Ureter (tissue), 1 donor: Measurements from ENCODE around the gene NRP1. TPM values are rescaled to one million over a fixed set of nuclear protein-coding genes. Genes with fewer than 3 reads are reported as not detected.
"Not testable (repeated sequence)": the region's sequence is repeated elsewhere in the genome, so short reads cannot be mapped to it uniquely, and the experiment has no call there.

Source experiments
- DNase-seq: peaks from one replicate; pipeline ENCODE4 v3.0.0-alpha.2; 2020; ENCODE audit warnings: low spot score
- total RNA-seq: library from RNA; stranded (reverse); gene quantifications from one replicate; pipeline ENCODE4 v1.2.4, GENCODE V29; 2023
- donor health status: DM: yes; HTN: yes; CAD: no.

Gene NRP1
- total RNA-seq, 1 donor from 2014 or later: 68.3 TPM

GRCh38 chr10:33321516-33321915 is 13.0 kb downstream of the NRP1 start:
- no peak for DNase-seq

- no peak for DNase-seq
Observed at GRCh38 chr10:33320288-33320687, 14.2 kb downstream of the NRP1 start.

- no peak for DNase-seq
Observed at GRCh38 chr10:33315891-33316290, 18.6 kb downstream of the NRP1 start.

- DNase-seq: no peak
Observed at GRCh38 chr10:33314811-33315561, 19.5 kb downstream of the NRP1 start.

- DNase-seq: no peak
Observed at GRCh38 chr10:33311640-33312039, 22.8 kb downstream of the NRP1 start.

GRCh38 chr10:33310853-33311252 is 23.6 kb downstream of the NRP1 start:
- DNase-seq: no peak

GRCh38 chr10:33309406-33309805 is 25.1 kb downstream of the NRP1 start:
- DNase-seq: no peak

GRCh38 chr10:33307835-33308234 is 26.6 kb downstream of the NRP1 start:
- no peak for DNase-seq

GRCh38 chr10:33306701-33307519 is 27.6 kb downstream of the NRP1 start:
- no peak for DNase-seq

- no peak for DNase-seq
Observed at GRCh38 chr10:33306126-33306525, 28.3 kb downstream of the NRP1 start.

- no peak for DNase-seq
Observed at GRCh38 chr10:33304423-33305225, 29.8 kb downstream of the NRP1 start.

- no peak for DNase-seq
Observed at GRCh38 chr10:33303988-33304387, 30.5 kb downstream of the NRP1 start.

GRCh38 chr10:33302208-33302829 is 32.1 kb downstream of the NRP1 start:
- DNase-seq: no peak

- DNase-seq: no peak
Observed at GRCh38 chr10:33301097-33301789, 33.2 kb downstream of the NRP1 start.

- not testable (repeated sequence) for DNase-seq
Observed at GRCh38 chr10:33300544-33300943, 33.9 kb downstream of the NRP1 start.

GRCh38 chr10:33298893-33299292 is 35.6 kb downstream of the NRP1 start:
- no peak for DNase-seq

- DNase-seq: no peak
Observed at GRCh38 chr10:33298110-33298509, 36.4 kb downstream of the NRP1 start.

GRCh38 chr10:33295851-33296250 is 38.6 kb downstream of the NRP1 start:
- DNase-seq: no peak

- DNase-seq: no peak
Observed at GRCh38 chr10:33293531-33294170, 40.8 kb downstream of the NRP1 start.

- no peak for DNase-seq
Observed at GRCh38 chr10:33293076-33293475, 41.4 kb downstream of the NRP1 start.
